GM19238 (cell line): ENCODE measurements around the gene SLC25A21.
"Not testable (repeated sequence)": the region's sequence is repeated elsewhere in the genome, so short reads cannot be mapped to it uniquely, and the experiment has no call there.

Experiments
- DNase-seq: peaks from one replicate; pipeline ENCODE4 v3.0.0; 2011; ENCODE audit warnings: low spot score; ENCODE audit not compliant: insufficient read length

Gene SLC25A21

DNA sequence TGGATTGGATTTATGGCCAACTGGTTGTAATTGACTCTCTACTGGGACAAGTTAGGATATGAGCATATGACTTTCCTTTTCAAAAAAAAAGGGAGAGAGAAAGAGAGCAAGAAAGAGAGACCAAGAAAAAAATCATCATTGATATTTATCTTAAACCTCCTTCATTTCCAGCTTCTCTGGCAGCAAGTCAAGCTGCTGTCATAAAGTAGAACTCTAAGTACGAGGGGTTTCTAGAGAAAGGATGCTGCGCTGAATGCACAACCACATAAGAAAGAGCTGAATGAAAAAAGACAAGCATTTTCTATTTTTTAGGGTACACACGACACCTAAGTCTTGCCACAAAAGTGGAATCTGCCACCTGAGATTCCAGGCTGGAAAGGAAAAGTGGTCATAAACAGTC is 182.6 kb downstream of the SLC25A21 start:
- DNase-seq = no peak

DNA sequence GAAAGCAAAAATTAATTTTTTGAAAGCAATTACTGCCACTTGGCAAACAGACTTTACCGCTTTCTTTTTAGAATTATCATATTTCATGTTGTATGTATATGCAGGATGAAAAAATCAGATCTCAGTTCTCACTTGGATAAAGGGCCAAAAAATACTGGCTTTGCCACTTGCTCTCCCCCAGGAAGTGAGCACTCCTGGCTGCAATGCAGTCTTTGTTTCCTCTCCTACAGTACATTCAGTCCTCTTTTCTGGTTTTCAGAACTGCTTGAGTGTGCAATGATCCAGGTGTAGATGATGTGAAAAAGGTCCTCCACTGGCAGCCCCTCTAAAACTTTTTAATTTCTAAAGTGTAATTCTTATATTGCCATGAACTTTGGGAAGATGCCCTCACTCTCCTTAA is 183.4 kb downstream of the SLC25A21 start:
- no peak for DNase-seq

DNA sequence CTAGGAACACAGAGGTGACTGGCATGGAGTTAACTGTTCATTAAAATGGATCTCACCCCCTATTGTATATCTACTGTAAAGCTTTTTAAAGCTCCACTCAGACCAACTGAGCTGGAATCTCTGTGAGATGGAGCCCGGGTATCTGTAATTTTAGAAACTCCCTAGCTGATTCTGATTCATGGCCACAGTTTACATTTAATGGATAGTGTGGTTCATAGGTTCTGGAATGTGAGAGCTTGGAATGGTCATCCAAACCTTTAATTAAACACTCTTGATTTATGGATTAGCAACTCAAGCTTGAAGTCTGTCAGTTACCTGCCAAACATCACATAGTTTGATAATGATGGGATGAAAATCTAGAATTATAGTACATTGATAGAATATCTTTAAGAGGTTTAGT is 183.8 kb downstream of the SLC25A21 start:
- DNase-seq = no peak

- DNase-seq = no peak
Observed at GRCh38 chr14:36986407-36986806, 186.0 kb downstream of the SLC25A21 start.

DNA sequence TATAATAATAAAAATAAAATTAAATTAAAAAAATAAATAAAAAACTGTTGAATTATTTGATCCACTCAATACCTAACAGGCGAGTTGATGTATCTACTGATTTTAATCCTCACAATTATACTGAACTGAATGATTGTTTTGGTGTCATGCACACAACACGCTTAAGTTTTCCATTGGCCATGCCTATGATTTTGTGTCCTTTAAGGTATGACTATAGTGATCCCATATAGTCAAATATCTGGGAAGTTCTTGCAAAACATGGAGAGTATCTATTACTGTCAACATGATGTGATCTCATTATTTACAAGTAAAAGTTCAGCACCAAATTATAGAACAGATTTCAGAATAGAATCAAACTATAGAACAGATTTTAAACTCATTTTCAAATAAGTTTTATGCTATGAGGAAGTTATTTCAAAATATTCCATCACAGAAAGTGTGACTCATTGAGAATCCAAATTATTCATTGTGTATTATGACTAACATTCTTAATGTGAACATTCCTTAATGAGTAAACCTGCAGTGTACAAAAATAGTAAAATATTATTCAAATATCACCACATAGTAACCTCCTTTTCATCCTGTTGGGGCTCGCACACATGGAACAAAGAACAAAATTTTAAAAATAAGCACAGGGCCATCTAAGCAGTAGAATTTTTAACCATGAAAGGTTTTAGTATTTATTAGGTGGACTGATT is 190.4 kb downstream of the SLC25A21 start:
- no peak for DNase-seq

GRCh38 chr14:36980413-36980812 is 192.0 kb downstream of the SLC25A21 start:
- DNase-seq = not testable (repeated sequence)

DNA sequence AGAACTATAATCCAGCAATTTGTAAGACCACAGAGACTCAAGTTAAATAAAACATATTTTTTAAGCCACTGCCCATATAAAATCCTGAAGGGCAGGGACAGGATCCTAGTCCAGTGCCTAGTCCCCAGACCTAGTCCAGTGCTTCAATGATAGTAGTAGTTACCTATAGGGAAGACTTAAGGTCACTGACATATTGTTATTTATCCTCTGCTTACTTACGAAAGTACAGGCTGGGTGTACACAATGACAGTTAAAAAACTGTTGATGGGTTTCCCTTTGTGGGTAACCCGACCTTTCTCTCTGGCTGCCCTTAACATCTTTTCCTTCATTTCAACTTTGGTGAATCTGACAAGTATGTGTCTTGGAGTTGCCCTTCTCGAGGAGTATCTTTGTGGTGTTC is 192.5 kb downstream of the SLC25A21 start:
- no peak for DNase-seq

GRCh38 chr14:36976571-36977023 is 195.8 kb downstream of the SLC25A21 start:
- no peak for DNase-seq

DNA sequence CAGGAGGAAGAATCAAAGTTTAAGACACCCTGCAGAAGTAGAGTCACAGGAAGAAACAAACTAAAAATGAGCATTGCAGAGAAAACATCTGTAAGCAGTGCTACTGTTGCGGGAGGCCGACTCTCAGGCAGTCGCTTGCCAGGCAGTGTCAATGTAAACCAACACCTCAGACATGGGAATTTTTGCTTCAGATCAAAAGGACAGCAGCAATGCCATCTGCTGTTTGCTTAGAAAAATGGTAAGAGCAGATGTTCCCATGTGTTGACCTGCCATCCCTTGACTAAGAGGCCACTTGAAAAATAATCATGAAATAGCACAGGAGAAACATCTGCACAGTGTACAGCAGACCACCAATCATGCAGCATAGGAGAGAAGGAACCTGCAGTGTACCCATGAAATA is 196.6 kb downstream of the SLC25A21 start:
- DNase-seq = no peak

DNA sequence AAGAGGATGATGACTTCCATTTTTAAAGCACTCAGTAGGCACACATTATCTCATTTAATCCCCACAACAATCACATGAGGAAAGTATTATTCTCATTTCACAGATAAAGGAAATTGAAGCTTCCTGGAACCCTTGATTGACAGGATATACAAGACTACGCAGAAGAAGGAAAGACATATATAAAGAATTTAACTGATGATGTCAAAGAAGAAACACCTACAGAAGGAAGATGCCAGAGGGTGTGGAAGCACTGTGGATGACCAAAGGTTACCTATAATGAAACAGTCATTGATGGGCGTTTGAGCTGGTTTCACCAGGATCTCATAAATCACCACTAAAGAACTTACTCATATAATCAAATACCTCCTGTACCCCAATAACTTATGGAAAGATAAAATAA is 197.4 kb downstream of the SLC25A21 start:
- no peak for DNase-seq

DNA sequence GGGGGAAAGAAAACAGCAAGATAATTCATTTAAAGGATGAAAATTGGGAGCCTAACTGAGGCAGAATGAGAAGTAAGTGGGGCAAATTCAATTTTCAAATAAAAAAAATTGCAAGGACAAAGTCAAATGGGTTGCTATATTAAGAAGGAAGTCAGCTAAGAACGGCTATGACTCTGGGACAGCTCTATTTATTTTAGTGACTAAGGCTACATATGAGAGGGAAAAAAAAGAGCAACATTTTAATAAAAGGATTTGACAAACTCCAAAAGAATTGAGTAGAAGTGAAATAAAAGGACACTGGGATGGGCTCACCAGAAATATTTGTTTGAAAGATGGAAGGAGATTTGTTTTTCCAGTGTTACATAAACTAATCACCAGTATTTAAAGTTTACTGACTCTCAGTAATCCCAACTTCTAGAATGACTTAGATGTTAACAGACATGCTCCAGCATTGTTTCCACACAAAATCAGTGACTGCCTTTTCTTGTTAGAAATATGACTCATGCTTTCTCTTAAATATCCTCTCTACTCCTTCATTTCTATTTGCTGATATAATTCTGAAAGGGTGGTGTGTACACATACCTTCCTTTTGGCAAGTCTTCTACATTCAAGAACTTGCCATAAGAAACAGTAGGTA is 198.5 kb downstream of the SLC25A21 start:
- DNase-seq = no peak

GRCh38 chr14:36971263-36971855 is 201.0 kb downstream of the SLC25A21 start:
- no peak for DNase-seq

DNA sequence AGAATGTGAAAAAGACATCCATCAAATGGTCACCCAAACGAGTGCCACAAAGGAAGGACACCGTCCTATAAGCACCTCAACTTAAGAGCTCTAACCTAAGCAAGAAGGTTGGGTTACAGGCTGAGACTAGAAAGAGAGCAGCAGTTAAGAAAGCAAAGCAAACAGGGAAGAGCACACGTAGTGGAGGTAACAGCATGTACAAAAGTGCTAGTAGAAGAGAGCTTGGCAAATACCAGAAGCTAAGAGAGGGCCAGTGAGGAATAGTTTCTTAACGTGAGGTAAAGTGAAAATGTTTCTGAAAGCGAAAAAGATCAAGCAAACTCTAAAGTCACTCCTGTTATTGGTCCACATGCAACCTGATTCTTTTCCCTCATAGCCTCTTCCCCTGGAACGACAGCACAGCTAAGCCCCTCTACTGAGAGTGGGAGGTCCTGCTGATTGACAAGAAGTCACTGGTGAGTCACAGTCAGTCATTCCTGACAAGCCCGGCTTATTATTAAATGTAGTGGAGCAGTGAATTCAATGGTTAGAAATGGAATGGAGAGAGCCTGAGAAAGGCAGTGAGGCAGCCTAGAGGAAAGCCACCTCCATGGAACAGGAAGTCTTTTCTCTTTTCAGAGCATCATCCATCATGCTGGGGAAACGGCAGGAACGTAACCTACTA is 204.4 kb downstream of the SLC25A21 start:
- DNase-seq = no peak

DNA sequence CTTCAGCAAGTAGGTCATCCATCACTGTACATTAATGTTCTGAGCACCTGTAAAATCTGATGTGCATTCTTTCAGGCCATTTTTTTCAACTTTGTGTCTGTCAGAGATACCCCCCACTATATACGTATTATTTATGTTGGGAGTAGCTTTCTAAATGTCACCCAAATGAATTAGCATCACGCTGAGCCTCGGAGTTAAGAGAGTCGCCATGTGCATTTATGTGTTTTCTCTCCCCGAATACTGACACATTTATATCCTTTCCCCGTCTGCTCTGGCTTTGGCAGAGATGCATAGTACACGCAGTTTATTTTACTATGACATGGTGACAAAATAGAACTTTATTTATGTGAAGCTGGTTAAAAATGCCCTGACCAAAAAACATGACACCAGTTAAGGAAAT is 216.4 kb downstream of the SLC25A21 start:
- no peak for DNase-seq

DNA sequence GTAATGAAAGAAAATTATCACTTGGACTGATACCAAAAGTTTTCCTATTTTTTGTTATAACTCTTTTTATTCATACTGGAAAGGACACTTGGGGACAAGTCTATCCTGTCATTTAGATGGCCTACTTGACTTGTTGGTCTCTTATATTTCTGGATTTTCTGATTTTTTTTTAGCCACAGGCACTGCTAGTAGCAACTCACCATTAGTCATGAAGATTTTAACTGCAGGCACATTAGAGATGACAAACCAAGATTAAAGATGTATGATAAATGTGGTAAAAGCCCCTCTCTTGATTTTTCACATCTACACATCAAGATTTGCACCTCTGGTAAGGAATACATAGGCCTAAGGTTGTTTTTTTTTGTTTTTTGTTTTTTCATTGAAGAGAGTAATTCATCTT is 217.0 kb downstream of the SLC25A21 start:
- no peak for DNase-seq

- DNase-seq = no peak
Observed at GRCh38 chr14:36952689-36953088, 219.7 kb downstream of the SLC25A21 start.

DNA sequence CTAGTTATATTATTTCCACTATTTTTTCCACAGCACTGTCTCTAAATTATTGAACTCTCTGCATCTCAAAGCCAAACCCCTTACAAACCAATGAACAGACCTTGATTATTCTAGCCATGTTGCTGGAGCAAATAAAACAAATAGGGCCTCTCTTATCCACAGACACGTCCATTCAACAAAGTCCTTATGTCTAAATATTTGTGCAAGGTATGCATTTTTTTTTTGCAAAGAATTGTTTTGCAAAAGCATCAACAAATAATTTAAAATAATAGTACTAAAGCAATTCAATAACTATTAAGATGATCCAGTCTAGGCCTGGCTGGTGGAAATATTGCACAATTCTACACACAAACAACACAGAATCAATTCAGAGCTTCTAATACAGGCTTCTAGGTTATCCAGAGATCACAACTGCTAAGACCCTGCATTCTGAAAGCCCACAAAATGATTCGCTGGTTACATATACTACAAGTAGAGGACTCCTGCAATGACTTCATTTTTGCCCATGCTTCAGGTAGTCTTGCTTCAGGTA is 221.0 kb downstream of the SLC25A21 start:
- no peak for DNase-seq

DNA sequence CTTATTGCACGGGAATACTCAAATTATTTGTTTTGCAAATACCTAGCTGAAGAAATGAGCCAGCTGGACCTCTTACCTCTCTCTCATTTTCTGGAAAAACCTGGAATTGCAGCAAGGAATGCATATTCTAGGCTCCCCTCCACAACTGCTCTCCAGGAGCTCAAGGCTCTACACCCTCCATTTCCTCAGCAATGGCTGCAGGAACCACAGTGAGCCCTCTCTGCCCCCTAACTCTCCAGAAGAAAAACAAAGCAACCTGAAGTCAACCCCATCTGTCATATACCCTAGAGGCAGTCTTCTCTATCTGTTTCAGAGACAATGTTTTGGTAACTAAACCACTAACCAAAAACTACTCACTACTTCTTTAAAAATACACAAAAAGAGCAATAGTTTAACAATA is 221.6 kb downstream of the SLC25A21 start:
- DNase-seq = no peak

GRCh38 chr14:36949371-36949770 is 223.0 kb downstream of the SLC25A21 start:
- no peak for DNase-seq

- no peak for DNase-seq
Observed at GRCh38 chr14:36948157-36948859, 224.1 kb downstream of the SLC25A21 start.

DNA sequence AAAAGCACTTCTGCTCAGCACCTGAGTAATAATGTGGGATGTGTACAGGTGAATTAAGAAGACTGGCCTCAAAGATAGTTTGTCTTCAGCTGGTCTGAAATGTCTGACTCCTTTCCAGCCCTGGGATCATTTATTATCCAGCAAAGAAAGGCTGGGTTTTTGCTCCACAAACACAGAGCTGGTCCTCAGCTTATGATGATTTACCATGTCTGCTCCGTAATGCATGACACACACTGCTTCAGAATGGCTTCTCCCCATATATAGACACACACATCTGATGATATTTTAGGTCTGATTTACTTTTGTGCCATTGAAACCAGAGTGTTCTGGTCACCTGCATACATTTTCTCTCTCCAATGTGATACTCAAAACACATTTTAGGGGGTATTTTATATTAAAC is 225.0 kb downstream of the SLC25A21 start:
- no peak for DNase-seq
